HG03460 (cell line): ENCODE results near the gene DOP1B.
"Not testable (repeated sequence)": the region's sequence is repeated elsewhere in the genome, so short reads cannot be mapped to it uniquely, and the experiment has no call there.

Source experiments
- ATAC-seq: cut with Tn5 transposase; IDR thresholded peaks from one replicate; pipeline ENCODE4 v1.9.1; 2021; ENCODE audit not compliant: unreplicated experiment

DOP1B gene

DNA sequence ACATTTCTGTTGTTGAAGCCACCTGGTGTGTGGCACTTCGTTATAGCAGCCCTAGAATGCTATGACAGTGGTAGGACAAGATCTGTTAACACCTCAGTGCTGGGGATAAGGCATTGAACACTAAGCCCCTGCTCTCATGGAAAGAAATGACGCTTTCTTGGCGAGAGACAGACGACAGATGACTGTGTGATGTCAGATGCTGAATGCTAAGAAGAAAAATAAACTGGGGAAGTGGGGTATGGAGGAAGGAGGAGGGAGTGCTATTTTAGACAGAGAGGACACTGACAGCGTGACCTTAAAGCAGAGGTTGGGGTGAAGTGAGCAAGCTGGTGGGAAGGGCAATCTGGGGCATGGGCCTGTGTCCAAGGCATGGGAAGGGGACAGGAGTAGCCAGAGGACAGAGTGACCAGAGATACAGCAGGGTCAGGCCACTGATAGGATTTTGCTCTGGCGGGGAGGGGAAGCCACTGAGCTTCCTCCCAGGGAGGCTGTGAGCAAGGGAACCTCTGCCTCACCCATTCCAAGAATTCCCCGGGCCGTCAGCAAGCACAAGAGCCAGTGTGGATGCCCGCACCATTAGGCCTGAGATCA is 15.2 kb downstream of the DOP1B start:
- no peak for ATAC-seq

DNA sequence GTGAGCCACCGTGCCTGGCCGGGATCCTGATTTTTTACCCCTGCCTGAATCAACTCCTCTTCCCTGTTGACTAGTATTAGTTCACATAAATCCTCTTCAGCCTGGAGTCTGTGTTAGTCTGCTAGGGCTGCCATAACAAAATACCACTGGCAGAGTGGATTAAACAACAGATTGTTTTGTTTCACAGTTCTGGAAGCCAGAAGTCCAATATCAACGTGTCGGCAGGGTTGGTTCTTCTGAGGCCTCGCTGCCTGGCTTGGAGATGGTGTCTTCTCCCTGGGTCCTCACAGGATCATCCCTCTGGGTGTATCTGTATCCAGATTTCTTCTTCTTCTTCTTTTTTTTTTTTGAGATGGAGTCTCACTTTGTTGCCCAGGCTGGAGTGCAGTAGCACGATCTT is 18.2 kb downstream of the DOP1B start:
- ATAC-seq = no peak

DNA sequence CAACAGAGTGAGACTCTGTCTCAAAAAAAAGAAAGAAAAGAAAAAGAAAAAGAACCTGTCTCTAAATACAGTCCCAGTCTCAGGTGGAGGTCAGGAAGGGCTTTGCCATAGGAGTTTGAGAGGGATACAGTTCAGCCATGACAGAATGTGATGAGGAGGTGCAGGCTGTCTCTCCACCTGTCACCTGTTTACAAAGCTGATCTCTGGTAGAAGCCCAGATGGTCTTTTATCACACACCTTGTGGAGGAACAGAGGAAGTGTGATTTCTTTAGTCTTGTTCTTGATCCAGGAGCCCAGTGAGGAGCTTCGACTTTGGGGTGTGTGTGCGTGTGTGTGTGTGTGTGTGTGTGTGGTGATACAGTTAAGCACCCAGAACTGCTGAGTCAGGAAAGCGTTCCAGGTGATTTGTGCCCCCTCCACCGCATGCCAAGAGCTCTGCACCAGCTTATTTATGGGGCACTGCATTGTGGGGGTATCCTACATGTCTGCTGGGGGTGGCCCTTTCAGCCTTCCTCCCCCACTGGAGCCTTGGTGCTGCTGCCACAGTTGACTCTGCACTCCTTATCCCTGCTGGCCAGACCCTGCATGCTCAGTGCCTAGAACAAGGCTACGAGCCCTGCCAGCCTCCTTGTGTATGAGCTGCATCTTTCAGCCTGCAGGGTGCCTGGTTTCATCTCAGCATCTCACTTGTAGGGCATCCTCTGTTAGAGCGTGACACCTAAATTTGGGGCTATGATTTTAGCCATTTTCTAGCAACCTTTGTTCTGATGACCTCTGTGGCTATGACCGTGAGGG is 19.3 kb downstream of the DOP1B start:
- no peak for ATAC-seq

DNA sequence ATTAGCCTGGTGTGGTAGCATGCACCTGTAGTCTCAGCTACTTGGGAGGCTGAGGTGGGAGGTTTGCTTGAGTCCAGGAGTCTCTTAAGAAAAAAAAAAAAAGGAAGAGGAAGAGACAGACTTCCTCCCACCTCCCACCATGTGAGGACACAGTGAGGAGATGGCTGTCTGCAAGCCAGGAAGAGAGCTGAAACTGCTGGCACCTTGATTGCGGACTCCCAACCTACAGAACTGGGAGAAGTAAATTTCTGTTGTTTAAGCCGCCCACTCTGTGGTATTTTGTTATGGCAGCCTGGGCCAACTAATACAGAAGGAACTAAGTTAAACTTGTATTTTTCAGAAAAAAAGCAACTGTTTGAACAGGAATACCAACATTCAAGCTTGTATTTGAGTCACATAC is 21.7 kb downstream of the DOP1B start:
- no peak for ATAC-seq

DNA sequence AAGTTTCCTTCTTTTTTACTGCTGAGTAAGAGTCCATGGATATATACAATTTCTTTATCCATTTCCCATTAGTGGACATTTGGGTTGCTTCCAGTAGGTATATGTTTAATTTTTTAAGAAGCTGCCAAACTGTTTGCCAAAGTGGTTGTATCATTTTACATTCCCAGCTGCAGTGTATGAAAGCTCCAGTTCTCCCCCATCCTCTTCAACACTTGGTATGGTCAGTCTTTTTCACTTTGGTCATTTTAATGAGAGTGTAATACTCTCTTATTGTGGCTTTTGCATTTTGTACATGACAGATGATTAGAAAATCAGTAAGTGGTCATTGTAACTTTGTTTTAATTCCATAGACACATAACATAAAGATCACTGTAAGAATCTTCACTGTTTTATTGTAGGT is 22.5 kb downstream of the DOP1B start:
- ATAC-seq = no peak

DNA sequence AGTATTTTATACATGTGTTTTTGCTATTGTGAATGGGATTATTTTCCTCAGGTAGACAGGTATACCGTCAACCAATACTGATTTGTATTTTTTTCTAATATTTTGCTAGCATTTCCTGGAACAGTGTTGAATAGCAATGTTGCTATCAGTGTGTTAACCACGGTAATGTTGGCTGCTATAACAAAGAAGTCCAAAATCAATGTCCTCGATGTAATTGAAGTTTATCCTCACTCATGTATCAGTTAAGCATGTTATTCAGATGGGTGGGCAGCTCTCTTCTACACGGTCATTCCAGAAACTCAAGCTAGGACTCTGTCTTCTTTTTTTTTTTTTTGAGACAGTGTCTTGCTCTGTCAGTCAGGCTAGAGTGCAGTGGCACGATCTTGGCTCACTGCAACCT is 24.3 kb downstream of the DOP1B start:
- no peak for ATAC-seq

DNA sequence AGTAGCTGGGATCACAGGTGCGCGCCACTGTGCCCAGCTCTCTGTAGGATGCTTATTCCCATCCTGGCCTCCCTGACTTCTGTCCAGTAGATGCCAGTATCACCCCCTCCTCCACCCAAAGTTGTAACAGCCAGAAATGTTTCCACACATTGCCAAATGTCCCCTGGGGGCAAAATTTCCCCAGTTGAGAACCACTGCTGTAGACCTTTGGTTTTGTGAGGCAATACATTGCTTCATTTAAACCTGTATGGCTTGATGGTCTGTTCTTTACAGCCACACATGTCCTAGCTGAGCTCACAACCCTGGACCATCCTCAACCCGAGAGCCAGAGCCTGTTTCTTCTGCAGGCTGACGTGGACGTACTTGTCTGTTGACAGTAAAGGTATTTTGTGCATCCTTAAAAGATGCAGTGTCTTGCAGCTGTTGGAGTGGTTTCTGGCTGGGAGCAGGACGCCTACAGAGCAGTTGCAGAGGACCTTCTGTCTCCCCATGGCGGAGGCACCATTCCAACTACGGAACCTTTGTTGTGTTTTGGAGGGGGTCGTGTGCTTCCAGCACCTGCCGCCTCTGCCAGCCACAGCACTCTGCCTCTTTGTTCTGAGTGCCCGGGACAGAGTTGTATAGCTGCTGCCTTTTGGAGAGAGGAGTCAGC is 26.6 kb downstream of the DOP1B start:
- no peak for ATAC-seq

DNA sequence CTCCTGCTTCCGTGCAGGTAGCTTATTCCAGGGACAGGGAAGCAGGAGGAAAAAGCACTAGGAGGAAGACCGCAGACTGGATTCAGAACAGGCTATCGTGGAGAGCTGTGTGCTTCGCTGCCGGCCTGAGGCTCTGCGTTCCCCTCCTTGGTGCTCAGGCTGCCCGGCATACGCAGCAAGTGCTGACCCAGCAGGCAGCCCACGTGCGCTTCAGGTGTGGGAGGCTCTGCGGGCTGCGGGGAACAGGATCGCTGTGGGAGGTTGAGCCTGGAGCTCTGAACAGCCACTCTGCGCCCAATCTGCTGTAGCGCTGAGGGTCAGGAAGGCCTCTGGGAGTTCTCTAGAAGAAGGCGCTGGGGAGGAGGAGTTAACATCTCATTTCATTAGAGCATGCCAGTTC is 27.9 kb downstream of the DOP1B start:
- no peak for ATAC-seq

DNA sequence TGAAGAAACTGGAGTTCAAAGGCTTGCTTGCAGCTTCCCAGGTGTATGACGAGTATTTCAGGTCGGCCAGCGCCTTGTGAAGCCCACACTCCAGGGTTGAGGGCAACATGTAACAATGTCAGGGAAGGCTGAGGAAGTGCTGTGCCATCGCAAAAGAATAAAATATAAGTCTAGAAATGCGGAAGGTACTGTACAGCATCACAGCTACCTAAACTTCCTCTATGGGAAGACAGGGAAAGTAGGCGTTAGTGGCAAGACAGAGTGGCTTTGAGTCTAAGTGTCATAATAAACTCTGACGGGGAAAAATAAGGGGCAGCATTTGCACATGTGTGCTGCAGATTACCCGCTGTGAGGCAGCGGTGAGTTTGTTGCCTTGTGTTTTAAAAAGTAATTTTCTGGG is 28.9 kb downstream of the DOP1B start:
- no peak for ATAC-seq

DNA sequence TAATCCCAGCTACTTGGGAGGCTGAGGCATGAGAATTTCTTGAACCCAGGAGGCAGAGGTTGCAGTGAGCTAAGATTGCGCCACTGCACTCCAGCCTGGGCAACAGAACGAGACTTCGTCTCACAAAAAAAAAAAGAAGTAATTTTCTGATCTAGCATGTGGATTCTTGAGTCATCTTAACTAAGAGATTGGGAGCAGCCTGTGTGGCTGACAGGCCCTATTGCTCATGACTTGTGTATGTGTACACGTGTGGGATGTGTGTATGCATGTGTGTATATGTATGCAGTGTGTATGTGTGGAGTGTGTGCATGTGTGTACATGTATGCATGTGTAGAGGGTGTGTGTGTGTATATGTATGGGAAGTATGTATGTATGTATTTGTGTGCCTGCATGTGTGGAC is 29.5 kb downstream of the DOP1B start:
- ATAC-seq = no peak

DNA sequence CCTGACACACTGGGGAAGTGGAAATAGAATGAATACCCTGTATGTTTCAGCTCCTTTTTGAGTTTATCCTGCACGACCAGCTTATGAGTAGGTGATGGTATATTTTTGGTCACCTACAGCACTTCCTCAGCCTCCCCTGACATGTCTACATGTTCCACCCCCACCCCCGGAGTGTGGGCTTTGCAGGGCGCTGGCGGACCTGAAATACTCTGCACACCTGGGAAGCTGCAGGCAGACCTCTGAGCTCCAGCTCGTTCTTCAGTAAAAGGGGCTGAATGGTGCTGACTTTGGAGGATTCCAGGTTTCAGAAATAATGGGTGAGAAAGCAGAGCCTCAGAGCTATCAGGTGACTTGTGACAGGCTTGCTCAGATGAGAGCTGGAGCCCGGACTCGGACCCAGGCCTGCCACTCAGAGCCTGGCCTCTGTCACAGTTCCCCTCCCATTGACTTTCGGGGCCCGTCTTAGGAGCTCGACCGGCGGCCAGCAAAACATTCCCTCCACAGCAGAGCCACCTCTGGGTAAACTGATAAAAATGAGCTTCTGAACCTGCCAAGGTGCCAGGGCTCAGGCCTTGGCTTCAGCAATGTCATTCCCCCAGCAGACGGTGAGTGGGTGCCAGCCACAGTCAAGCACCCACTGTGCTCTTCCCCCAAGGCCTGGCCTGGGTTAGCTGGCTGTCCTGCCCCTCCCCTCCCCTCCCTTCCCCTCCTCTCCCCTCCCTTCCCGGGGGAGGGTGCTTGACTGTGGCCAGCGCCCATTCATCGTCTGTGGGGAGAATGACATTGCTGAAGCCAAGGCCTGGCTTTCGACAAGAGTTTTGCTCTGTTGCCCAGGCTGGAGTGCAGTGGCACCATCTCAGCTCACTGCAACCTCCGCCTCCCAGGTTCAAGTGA is 30.1 kb downstream of the DOP1B start:
- ATAC-seq = no peak

DNA sequence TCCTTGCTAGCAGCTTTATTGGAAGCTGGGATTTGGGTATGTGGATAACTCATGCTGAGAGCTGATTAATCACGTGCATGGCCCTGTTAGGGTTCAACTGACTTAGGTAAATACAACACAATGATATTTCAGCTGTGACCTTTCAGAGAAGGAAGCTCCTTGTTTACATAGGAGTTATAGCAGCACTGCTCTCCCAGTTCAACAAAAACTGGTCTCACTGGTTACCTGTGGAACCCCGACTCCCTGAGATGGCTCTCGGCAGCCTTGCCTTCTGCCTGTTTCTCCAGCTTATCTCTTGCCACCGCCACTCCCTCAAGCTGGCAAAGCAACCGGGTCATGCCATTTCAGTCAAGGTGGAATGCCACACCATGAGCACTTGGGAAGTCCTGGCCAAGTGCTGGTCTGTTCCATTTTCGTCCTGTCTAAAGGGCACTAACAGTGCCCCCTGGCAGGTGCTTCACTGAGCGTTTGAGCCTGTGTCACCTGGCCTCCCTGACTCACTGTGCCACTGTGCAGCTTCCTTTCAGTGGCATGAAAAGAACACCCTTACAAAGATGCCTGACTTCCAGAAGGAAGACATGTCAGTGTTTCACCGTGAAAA is 31.6 kb downstream of the DOP1B start:
- no peak for ATAC-seq

DNA sequence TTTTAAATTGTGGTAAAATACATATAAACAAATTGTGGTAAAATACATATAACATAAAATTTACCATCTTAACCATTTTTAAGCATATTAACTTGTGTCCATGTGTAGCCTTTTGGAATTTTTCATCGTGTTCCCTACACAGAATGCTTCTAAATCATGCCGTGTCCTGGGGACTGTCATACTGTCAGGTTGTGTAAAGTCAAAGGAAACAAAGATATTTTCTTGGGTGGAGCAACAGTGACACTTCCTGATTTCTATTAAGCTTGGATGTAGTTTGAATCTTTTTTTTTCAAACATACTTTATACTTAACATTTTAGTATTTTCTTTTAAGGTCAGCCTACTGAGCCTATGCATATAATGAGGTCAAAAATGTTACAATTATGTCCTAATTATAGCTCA is 32.3 kb downstream of the DOP1B start:
- no peak for ATAC-seq

DNA sequence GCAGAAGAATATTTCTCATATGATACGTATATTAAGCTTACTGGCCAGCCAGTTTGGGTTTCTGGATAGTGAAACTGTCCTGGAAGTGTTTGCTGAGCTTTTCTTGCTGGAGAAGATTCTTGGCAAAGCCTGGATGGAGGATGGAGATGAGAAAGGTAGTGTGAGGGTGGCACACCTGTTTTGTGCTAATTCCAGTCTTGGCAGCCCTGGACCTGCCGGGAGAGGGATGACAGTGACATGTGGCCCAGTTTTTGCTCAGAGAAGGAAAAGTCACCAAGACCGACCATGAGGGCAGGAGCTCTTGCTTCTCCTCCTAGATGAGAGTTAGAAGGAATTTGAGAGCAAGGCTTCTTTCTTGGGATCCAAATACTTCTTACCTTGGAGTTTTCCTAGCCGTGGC is 34.1 kb downstream of the DOP1B start:
- ATAC-seq = no peak

DNA sequence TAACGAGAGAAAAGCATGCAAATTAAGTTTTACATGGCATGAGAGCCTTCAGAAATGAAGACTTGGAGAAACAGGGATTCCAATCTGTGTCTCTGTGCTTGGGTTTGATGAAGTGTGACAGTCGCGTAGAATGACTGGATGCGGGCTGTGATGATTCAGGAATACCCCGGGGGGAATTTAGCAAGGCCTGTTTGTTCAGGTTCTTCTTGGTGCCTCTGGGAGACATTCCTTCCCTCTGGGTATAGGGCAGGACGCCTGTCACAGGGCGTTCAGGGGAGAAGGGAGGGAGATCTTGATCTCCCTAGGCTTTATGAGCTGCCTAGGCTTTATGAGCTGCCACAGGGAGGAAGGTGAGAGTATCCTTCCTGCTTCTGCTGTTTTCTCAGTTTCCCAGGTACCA is 36.6 kb downstream of the DOP1B start:
- no peak for ATAC-seq

DNA sequence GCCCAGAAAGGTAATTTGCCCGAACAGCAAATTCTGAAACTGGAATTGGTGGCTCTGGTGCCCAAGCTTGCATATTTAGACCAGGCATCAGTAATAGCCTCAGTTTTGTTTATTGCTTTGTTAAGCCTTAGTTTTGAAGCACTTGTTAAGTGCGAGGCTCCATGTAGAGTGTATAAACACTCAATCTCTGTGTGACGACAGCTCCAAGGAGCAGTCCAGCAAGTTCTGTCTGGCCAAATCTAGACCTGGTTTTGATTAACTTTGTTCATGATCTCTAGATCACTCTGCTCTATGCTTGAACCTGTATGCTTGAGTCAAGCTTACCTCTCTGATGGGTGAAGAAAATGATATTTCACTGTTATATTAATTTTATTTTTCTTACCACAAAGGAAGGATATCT is 37.4 kb downstream of the DOP1B start:
- ATAC-seq = no peak

DNA sequence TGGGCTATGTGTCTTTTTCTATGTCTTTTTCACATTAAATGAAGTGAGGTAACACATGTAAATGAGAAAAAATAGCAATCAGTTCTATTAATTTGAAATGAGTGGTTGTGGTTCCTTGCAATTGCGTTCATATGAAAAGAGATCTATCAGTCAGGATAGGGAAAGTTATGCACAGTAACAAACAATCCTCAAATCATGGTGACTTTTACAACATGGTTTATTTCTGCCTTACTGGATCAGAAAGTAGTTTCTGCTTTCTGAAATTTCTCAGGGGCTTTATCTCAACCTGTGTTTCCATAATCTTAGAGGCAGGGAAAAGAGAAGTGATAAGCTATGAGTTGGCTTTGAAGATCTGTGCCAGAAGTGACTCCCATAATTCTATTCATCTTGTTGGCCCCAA is 39.0 kb downstream of the DOP1B start:
- no peak for ATAC-seq

DNA sequence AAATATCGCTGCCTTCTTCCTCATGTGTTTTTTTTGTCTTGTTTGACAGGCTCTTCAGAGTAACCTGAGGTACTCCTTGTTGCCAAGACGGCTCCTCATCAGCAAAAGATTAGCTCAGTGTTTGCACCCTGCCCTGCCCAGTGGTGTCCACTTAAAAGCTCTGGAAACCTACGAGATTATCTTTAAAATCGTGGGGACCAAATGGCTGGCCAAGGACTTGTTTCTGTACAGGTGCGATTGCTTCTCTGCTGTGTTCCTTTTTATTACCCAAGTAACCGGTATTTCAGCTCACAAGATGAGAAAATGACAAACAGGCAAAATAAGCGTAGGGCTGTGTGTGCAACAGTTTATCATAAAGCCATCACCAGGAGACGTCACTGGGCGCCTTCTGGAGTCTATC is 42.4 kb downstream of the DOP1B start:
- no peak for ATAC-seq

DNA sequence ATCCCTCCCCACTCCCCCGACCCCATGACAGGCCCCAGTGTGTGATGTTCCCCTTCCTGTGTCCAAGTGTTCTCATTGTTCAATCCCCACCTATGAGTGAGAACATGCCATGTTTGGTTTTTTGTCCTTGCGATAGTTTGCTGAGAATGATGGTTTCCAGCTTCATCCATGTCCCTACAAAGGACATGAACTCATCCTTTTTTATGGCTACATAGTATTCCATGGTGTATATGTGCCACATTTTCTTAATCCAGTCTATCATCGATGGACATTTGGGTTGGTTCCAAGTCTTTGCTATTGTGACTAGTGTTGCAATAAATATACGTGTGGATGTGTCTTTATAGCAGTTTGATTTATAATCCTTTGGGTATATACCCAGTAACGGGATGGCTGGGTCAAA is 43.0 kb downstream of the DOP1B start:
- not testable (repeated sequence) for ATAC-seq

DNA sequence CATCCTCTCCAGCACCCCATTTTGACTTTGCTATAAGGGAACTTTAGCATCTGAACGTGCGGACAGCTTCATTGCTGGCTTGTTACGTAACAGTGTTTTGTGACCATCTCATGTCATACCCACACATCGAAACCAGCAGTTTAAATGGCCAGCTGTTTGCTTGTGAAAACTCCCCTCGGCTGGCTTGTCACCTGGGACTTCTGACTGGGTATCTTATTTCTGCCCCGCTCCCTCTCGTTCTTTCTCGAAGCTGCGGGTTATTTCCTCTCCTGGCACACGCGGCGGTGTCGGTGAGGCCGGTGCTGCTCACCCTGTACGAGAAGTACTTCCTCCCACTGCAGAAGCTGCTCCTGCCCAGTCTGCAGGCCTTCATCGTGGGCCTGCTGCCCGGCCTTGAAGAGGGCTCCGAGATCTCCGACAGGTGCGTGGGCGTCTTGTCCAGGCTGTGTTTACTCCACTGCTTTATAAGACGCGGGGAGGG is 43.5 kb downstream of the DOP1B start:
- ATAC-seq = no peak
